ENCODE measurements around the gene LSG1.

- no peak for TF ChIP-seq SIN3A (IDR thresholded peaks at IDR 0.05; ENCODE audit: borderline replicate concordance, insufficient read depth, low read length)
- TF ChIP-seq, protein P1, sequence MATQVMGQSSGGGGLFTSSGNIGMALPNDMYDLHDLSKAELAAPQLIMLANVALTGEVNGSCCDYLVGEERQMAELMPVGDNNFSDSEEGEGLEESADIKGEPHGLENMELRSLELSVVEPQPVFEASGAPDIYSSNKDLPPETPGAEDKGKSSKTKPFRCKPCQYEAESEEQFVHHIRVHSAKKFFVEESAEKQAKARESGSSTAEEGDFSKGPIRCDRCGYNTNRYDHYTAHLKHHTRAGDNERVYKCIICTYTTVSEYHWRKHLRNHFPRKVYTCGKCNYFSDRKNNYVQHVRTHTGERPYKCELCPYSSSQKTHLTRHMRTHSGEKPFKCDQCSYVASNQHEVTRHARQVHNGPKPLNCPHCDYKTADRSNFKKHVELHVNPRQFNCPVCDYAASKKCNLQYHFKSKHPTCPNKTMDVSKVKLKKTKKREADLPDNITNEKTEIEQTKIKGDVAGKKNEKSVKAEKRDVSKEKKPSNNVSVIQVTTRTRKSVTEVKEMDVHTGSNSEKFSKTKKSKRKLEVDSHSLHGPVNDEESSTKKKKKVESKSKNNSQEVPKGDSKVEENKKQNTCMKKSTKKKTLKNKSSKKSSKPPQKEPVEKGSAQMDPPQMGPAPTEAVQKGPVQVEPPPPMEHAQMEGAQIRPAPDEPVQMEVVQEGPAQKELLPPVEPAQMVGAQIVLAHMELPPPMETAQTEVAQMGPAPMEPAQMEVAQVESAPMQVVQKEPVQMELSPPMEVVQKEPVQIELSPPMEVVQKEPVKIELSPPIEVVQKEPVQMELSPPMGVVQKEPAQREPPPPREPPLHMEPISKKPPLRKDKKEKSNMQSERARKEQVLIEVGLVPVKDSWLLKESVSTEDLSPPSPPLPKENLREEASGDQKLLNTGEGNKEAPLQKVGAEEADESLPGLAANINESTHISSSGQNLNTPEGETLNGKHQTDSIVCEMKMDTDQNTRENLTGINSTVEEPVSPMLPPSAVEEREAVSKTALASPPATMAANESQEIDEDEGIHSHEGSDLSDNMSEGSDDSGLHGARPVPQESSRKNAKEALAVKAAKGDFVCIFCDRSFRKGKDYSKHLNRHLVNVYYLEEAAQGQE (IDR thresholded peaks at IDR 0.05; ENCODE audit: insufficient read depth in 1 of 2, low read depth in 2 of 2, low read length in 2 of 2), result no peak
- no peak for TF ChIP-seq POLR2AphosphoS5 (IDR thresholded peaks at IDR 0.05; ENCODE audit: low read depth, low read length)
Observed at GRCh38 chr3:194682189-194682693, 10.2 kb upstream of the LSG1 start.

Measured in PFSK-1 (cell line).